Endothelial cell (in vitro differentiated cells): ENCODE measurements around the gene NEDD9. TPM values are rescaled to one million over a fixed set of nuclear protein-coding genes. Genes with fewer than 3 reads are reported as not detected.

ENCODE experiments used
- DNase-seq: peaks from one replicate; pipeline ENCODE4 v3.0.0; 2021; ENCODE audit warnings: low spot score
- H3K27ac Mint-ChIP-seq: one replicate; pipeline ENCODE4 v1.8.0; 2021; ENCODE audit warnings: mixed read lengths, inconsistent platforms; ENCODE audit not compliant: unreplicated experiment
- H3K27me3 Mint-ChIP-seq: one replicate; pipeline ENCODE4 v1.8.0; 2021; ENCODE audit warnings: mild to moderate bottlenecking, moderate library complexity, mixed read lengths, inconsistent platforms; ENCODE audit not compliant: unreplicated experiment
- H3K36me3 Mint-ChIP-seq: one replicate; pipeline ENCODE4 v1.8.0; 2021; ENCODE audit warnings: mild to moderate bottlenecking, low read depth, mixed read lengths, inconsistent platforms; ENCODE audit not compliant: unreplicated experiment
- H3K4me1 Mint-ChIP-seq: one replicate; pipeline ENCODE4 v1.8.0; 2021; ENCODE audit warnings: mild to moderate bottlenecking, mixed read lengths, inconsistent platforms; ENCODE audit not compliant: unreplicated experiment
- H3K4me3 Mint-ChIP-seq: one replicate; pipeline ENCODE4 v1.8.0; 2021; ENCODE audit warnings: mild to moderate bottlenecking, mixed read lengths, inconsistent platforms; ENCODE audit not compliant: unreplicated experiment
- H3K9me3 Mint-ChIP-seq: one replicate; pipeline ENCODE4 v1.8.0; 2021; ENCODE audit warnings: mixed read lengths, inconsistent platforms; ENCODE audit not compliant: unreplicated experiment
- total RNA-seq: library from RNA; stranded (reverse); fragmentation: NEBNext Ultra II Directional; extraction: Animal tissue kit (Norgen Biotek cat#: 25700); gene quantifications from one replicate; pipeline ENCODE4 v1.2.1, GENCODE V29; 2021; ENCODE audit not compliant: unreplicated experiment
- TF ChIP-seq, protein P1 (sequence below): fragments of 200-600 bp; sonication (generic); IDR thresholded peaks from one replicate; pipeline ENCODE4 v1.5.0; 2021; ENCODE audit warnings: antibody characterized with exemption; ENCODE audit not compliant: unreplicated experiment

The NEDD9 gene
- total RNA-seq, 1 donor from 2014 or later: 3.2 TPM

DNA sequence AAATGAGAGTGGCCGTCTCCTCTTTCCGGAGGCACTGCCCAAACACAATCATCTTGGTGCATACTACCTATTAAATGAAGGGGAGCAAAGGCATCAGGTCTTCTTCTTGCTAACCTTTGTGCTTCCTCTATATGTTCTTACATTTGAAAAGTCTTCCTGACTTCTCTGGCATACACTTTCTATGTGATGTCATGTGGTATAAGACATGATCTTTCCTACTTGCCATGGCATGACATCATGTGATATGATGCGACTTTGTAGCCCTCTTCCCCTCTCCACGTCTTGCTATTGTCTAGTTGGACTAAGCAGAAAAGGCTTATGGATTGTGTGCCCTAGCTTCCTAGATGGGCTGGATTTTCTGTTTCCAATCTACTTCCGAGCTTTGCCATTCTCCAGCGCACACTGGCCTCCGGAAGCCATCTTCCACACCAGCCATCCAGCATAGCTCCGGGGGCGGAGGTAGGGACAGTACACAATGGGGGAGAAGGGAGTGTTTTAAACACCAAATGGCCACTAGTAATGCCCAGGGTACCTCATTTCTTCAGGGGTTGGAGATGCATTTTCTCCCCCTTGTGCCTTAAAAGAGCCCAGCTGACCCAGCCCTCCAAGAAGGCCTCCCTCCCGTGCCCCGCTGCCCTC, 8.8 kb upstream of the NEDD9 start:
- Mint-ChIP-seq H3K4me1 (no peaks in the 10 kb centered on the region), H3K27me3 (peaks cover 3% of the 10 kb centered on the region), H3K4me3 (no peak overlapping the region), H3K27ac (no peak overlapping the region), H3K36me3 (no peaks in the 10 kb centered on the region), H3K9me3 (no peaks in the 10 kb centered on the region)
- TF ChIP-seq, protein P1, sequence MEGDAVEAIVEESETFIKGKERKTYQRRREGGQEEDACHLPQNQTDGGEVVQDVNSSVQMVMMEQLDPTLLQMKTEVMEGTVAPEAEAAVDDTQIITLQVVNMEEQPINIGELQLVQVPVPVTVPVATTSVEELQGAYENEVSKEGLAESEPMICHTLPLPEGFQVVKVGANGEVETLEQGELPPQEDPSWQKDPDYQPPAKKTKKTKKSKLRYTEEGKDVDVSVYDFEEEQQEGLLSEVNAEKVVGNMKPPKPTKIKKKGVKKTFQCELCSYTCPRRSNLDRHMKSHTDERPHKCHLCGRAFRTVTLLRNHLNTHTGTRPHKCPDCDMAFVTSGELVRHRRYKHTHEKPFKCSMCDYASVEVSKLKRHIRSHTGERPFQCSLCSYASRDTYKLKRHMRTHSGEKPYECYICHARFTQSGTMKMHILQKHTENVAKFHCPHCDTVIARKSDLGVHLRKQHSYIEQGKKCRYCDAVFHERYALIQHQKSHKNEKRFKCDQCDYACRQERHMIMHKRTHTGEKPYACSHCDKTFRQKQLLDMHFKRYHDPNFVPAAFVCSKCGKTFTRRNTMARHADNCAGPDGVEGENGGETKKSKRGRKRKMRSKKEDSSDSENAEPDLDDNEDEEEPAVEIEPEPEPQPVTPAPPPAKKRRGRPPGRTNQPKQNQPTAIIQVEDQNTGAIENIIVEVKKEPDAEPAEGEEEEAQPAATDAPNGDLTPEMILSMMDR: no peak
- DNase-seq: no peak

DNA sequence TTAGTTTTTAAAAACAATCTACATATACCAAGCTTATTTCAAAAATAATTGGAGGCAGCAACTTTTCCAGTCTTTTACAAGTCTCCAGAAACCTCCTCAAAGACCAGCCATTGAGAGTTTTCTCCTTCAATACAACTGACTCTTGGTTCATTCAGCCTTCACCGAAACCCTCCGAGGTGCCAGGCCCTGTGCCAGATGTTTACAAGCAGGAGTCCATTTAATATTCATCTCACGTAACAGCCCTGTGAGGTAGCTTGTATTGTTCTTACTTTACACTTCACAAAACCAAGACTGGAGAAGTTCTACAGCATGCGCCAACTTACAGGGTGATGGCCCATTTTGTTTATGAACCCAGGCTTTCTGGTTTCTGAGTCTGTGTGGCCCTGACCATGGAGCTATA, 5.5 kb upstream of the NEDD9 start:
- Mint-ChIP-seq H3K27me3 (peaks cover 6% of the 10 kb centered on the region), H3K36me3 (no peaks in the 10 kb centered on the region), H3K27ac (no peak overlapping the region), H3K9me3 (no peaks in the 10 kb centered on the region), H3K4me3 (no peak overlapping the region), H3K4me1 (peaks cover 9% of the 10 kb centered on the region)
- TF ChIP-seq, protein P1: no peak
- DNase-seq: no peak

DNA sequence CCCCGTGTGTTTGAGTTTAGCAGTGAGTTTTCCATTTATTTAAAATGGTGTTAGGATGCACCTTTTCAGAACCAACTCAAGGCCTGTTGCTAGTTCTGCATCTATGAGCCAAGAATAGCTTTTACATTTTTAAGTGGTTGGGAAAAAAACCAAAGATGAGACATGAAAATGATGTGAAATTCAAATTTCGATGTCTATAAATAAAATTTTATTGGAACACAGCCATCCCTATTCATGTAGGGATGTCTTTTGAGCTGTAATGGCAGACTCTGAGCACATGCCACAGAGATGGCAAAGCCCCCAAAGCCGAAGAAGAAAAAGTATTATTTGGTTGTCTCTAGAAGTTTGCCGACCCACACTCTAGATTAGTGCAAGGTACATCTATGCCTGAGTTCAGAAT, 5.0 kb upstream of the NEDD9 start:
- no peak overlapping the region for H3K27ac Mint-ChIP-seq
- peaks cover 10% of the 10 kb centered on the region for H3K4me1 Mint-ChIP-seq
- no peaks in the 10 kb centered on the region for H3K36me3 Mint-ChIP-seq
- H3K4me3 Mint-ChIP-seq: no peak overlapping the region
- peaks cover 9% of the 10 kb centered on the region for H3K27me3 Mint-ChIP-seq
- DNase-seq: no peak
- H3K9me3 Mint-ChIP-seq: no peaks in the 10 kb centered on the region
- TF ChIP-seq, protein P1: no peak

DNA sequence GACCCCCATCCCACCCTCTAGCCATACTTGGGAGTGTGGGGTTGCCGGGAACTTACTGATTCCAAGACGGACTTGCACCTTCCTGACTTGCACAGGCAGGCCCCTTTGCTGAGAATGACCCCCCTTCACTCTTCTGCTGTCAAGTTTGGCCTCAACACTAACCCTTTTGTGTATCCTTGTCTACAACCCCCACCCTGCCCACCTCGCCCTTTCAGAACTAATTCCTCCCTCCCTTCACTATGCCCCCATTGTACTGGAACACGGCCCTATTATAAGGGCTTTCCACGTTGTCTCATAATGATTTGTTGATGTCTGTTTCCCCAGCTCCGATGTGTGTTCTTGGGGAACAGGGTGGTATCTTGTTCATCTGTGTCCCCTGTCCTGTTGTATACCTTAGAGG, 4.4 kb upstream of the NEDD9 start:
- Mint-ChIP-seq H3K36me3 (no peaks in the 10 kb centered on the region), H3K4me3 (no peak overlapping the region), H3K27me3 (peaks cover 9% of the 10 kb centered on the region), H3K27ac (no peak overlapping the region), H3K4me1 (peaks cover 10% of the 10 kb centered on the region), H3K9me3 (no peaks in the 10 kb centered on the region)
- TF ChIP-seq, protein P1: no peak
- DNase-seq: no peak

DNA sequence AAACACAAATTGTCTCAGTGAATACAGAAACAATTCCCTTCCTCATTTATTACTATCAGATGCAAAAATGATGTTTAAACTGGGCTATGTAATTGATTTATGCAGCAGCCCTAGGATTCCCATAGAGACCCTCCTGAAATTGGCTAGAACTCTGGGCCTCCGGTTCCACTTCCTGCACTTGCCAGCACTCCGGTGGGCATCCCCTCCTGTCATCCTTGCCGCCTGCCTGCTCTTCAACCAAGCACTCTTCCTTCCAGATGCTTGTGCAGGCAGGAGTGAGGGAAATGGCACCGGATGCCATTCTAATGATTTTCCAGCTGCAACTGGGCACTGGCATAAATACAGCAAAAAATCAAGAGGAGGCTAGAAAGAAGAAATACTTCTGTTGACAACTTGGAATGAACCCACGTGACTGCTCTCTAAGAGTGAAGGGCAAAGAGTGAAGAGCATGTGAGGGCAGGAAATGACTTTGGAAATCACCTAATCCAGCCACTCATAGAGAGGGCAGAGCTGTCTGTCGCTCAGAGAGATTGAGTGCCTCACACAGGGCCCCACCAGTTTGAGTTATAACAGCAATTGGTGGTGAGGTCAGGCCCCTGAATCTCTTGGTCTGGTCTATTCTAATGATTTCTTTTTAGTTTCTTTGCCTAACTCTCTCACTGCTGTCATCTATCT, 3.7 kb upstream of the NEDD9 start:
- DNase-seq: no peak
- H3K27me3 Mint-ChIP-seq: peaks cover 9% of the 10 kb centered on the region
- H3K36me3 Mint-ChIP-seq: no peaks in the 10 kb centered on the region
- peaks cover 10% of the 10 kb centered on the region for H3K4me1 Mint-ChIP-seq
- TF ChIP-seq, protein P1: no peak
- H3K9me3 Mint-ChIP-seq: no peaks in the 10 kb centered on the region
- H3K27ac Mint-ChIP-seq: no peak overlapping the region
- no peak overlapping the region for H3K4me3 Mint-ChIP-seq
